Uterus (tissue), 2 donors: ENCODE measurements around the gene MT1E.

ENCODE experiments used
- CTCF ChIP-seq, 4 experiments: fragments of 200-600 bp in 2 of 4; fragments of 450-650 bp in 2 of 4; sonication (generic) in 2 of 4; IDR thresholded peaks; one replicate each; pipeline ENCODE4 v1.5.1; 2016 to 2019; ENCODE audit warnings: antibody characterized with exemption in 4 of 4, mild to moderate bottlenecking in 2 of 4, moderate library complexity in 1 of 4
- POLR2A ChIP-seq, 2 donors: fragments of 450-650 bp; IDR thresholded peaks; one replicate each; pipeline ENCODE4 v1.6.1; 2016; ENCODE audit warnings: antibody characterized with exemption in 2 of 2, mild to moderate bottlenecking in 1 of 2, moderate library complexity in 1 of 2

GRCh38 chr16:56636616-56637413, 11.2 kb downstream of the MT1E start:
- TF ChIP-seq CTCF (IDR thresholded peaks at IDR 0.05), result no peak
- no peak for TF ChIP-seq POLR2A (IDR thresholded peaks at IDR 0.05)
